Fibroblast of the aortic adventitia (primary cell): ENCODE data around the gene CRYAA. TPM values are rescaled to one million over a fixed set of nuclear protein-coding genes. Genes with fewer than 3 reads are reported as not detected.

ENCODE experiments used
- DNase-seq: peaks from one replicate; pipeline ENCODE4 v3.0.0-alpha.2; 2010; ENCODE audit warnings: low read depth
- H3K4me3 ChIP-seq: 2 replicates; pipeline ENCODE4 v1.5.1; 2011; ENCODE audit warnings: low read depth, mild to moderate bottlenecking, control low read depth, low read length, moderate library complexity
- total RNA-seq: library from RNA; depleted of rRNA; stranded (reverse); fragments of >200 nt; gene quantifications from 2 replicates; pipeline ENCODE4 v1.2.3, GENCODE V29; 2012; ENCODE audit warnings: low replicate concordance
- TF ChIP-seq, protein P1 (sequence below): IDR thresholded peaks from 2 replicates; pipeline ENCODE4 v1.5.1; 2011; ENCODE audit warnings: mild to moderate bottlenecking, low read length, control low read depth, inconsistent platforms; ENCODE audit not compliant: insufficient read depth

The CRYAA gene
- total RNA-seq, 1 donor = not detected

DNA sequence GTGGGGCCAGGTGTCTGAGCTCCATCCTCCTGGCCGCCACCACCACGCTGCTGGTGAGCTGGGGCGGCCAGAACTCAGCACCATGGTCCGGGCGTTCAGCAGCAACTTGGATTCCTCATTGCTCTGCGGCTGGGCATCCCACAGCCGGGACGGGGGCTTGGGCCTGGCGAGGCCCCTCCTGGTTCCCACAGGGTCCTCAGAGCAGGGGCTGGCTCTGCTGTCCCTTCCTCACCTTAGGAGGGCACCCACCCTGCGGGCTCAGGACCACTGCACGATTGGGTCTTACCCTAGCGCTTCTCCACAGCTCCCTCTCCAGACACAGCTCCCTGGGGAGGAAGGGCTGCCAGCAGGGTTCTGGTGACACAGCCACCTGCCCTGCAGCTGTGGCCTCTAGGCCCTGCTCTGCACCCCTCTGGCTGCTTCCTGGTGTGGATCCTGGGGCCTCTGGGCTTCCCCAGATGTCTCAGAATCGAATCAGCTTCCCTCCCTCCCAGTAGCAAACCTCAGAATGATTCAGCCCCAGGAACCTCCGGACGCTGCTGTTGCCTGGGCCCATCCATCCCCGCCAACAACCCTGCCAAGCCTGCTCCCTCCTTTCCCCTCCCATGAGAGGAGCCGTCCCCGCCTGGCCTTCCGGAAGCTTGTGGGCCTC, 25.0 kb downstream of the CRYAA start:
- DNase-seq = peak; percentile 53
- H3K4me3 ChIP-seq = no peak overlapping the region
- TF ChIP-seq, protein P1, sequence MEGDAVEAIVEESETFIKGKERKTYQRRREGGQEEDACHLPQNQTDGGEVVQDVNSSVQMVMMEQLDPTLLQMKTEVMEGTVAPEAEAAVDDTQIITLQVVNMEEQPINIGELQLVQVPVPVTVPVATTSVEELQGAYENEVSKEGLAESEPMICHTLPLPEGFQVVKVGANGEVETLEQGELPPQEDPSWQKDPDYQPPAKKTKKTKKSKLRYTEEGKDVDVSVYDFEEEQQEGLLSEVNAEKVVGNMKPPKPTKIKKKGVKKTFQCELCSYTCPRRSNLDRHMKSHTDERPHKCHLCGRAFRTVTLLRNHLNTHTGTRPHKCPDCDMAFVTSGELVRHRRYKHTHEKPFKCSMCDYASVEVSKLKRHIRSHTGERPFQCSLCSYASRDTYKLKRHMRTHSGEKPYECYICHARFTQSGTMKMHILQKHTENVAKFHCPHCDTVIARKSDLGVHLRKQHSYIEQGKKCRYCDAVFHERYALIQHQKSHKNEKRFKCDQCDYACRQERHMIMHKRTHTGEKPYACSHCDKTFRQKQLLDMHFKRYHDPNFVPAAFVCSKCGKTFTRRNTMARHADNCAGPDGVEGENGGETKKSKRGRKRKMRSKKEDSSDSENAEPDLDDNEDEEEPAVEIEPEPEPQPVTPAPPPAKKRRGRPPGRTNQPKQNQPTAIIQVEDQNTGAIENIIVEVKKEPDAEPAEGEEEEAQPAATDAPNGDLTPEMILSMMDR = no peak

- TF ChIP-seq, protein P1 = no peak
- no peak overlapping the region for H3K4me3 ChIP-seq
- DNase-seq = no peak
Measured at GRCh38 chr21:43194303-43195120, 25.7 kb downstream of the CRYAA start.

DNA sequence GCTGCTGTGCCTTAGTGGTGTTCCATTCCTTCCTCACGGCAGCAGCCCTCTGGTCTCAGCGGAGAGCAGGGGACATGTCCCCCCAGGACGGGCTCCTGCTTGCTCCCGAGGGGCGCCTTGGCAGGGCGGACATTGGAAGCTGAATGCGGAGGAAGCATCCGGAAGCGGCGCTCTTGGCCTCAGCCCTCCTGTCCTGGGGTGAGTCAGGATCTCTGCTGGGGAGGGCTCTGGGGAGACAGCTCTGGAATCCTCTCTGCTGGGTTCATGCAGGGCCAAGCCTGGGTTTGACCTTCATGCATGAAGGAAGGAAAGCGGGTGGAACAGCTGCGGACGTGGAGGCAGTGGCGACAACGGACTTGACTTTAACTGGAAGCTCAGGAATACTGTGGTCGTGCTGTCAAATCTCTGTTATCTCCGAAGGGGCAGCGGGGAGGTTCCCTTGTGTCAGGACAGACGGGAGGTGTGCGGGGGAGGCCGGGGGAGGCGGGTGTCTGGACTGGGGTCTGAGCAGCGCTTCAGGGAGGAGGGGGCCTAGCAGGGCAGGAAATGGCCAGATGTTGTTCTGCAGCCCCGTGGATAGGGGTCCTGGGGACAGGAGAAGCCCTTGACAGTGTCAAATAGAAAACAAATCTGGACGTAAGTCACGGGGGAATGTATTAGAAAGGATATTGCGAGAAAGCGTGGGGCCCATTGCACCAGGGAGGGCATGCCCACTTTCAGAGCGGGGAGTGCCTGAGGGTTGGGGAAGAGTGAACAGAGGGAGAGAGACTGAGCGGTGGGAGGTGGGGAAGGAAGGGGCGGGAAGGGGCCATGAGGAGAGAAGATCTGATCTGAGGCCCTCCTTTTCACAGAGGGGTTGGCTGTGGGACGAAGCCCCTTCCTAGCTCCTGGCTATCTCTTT, 26.6 kb downstream of the CRYAA start:
- no peak overlapping the region for H3K4me3 ChIP-seq
- TF ChIP-seq, protein P1 = no peak
- no peak for DNase-seq

DNA sequence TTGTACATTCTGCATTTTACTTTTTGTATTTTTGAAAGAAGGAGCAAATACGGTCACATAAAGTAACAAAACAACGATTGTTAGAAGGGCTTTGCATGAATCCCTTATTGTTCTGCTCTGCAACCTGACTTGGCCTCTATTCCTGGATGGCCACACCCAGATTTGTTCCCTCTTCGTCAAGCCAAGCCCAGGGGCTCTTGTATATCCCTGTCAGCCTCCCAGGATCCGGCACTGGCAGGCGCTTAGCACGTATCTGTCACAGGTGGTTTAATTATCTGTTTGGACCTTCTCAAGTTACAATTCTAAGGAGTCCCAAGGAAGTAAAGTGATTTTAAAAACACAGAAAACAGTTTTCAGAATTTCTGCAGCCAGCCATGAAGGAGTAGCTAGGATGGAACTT, 28.0 kb downstream of the CRYAA start:
- no peak overlapping the region for H3K4me3 ChIP-seq
- DNase-seq = no peak
- TF ChIP-seq, protein P1 = no peak

GRCh38 chr21:43198376-43198775, 29.6 kb downstream of the CRYAA start:
- no peak for DNase-seq
- TF ChIP-seq, protein P1 = no peak
- no peak overlapping the region for H3K4me3 ChIP-seq

DNA sequence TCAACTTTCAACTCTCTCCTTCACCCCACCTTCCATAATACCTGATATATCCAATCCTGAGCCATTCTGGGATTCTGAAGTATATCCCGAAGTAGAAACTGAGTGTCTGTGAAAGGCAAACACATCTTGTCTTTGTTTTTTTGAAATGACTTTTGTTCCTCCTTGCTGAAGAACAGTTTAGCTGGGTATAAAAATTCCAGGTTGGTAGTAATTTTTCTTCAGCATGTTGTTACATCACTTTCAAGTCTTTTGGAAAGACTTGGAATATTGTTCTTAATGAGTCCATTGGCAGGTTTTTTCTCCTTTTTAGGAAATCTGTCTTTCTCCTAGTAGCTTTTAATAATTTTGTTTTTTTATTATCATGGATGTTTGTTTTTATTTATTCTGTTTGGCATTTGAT, 32.7 kb downstream of the CRYAA start:
- H3K4me3 ChIP-seq = no peak overlapping the region
- DNase-seq = no peak
- TF ChIP-seq, protein P1 = no peak
